ENCODE results near the gene CENPN.

DNA sequence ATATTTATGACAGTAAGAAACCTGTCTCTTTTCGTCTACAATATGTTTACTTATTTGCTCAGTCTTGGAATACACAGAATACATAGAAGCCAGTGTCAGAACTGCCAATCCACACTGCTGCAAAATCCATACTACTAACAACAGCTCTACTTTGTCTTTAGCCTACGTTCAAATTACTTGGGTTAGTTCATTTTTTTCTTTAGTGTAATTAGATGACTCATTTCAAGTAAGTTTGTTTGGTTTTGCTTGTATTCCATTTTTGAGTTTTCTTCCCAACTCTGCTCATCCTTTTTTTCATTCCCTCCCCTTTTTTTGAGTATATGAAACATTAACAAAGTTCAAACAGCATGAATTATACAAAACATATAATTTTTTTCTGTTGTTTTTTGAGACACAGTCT, 17.2 kb upstream of the CENPN start:
- TF ChIP-seq, protein P1, sequence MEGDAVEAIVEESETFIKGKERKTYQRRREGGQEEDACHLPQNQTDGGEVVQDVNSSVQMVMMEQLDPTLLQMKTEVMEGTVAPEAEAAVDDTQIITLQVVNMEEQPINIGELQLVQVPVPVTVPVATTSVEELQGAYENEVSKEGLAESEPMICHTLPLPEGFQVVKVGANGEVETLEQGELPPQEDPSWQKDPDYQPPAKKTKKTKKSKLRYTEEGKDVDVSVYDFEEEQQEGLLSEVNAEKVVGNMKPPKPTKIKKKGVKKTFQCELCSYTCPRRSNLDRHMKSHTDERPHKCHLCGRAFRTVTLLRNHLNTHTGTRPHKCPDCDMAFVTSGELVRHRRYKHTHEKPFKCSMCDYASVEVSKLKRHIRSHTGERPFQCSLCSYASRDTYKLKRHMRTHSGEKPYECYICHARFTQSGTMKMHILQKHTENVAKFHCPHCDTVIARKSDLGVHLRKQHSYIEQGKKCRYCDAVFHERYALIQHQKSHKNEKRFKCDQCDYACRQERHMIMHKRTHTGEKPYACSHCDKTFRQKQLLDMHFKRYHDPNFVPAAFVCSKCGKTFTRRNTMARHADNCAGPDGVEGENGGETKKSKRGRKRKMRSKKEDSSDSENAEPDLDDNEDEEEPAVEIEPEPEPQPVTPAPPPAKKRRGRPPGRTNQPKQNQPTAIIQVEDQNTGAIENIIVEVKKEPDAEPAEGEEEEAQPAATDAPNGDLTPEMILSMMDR (IDR thresholded peaks at IDR 0.05), result no peak
- TF ChIP-seq POLR2A (IDR thresholded peaks at IDR 0.05), result no peak
